Measurements from ENCODE around the gene ZFP1. TPM values are rescaled to one million over a fixed set of nuclear protein-coding genes. Genes with fewer than 3 reads are reported as not detected.
A peak's percentile ranks its signal among the peaks of the same experiment; 100 is the strongest.

ZFP1 gene
- total and polyA plus RNA-seq, 11 donors = 3.1 to 10.7 (median 5.9) TPM

GRCh38 chr16:75196836-75197235 lies 48.5 kb downstream of the ZFP1 start:
- ATAC-seq (no peak), DNase-seq (peak in 1 of 5 donors; percentile 20)
- TF ChIP-seq POLR2A (IDR thresholded peaks at IDR 0.05) (no peak), CTCF (IDR thresholded peaks at IDR 0.05) (no peak)
- no peak overlapping the region for H3K27ac ChIP-seq
- H3K36me3 ChIP-seq = no peaks in the 10 kb centered on the region
- intact Hi-C loops (cut with DNase I) = loop anchor here in 8 of 10 donors (5.0 to 10.0 kb wide), 7 partner anchors 35 to 568 kb away; partner anchors contain the start of gene TMEM170A (in 1 of the 8)
- H3K4me1 ChIP-seq = peaks cover 0 to 23% (median 0%) of the 10 kb centered on the region in 12 donors
- no peak overlapping the region for H3K4me3 ChIP-seq
- H3K9me3 ChIP-seq = no peaks in the 10 kb centered on the region
- 70 to 81% (median 77%) methylated on average over 8 to 9 of the region's 9 CpGs for WGBS, 4 donors
- H3K27me3 ChIP-seq = peaks cover 0 to 20% (median 9%) of the 10 kb centered on the region in 9 donors

GRCh38 chr16:75197522-75198134 lies 49.3 kb downstream of the ZFP1 start:
- Histone ChIP-seq H3K4me1 (peaks cover 0 to 23% (median 0%) of the 10 kb centered on the region in 12 donors), H3K9me3 (no peaks in the 10 kb centered on the region), H3K36me3 (no peaks in the 10 kb centered on the region), H3K4me3 (no peak overlapping the region), H3K27me3 (peaks cover 0 to 20% (median 9%) of the 10 kb centered on the region in 9 donors), H3K27ac (no peak overlapping the region)
- intact Hi-C loops (cut with DNase I) = loop anchor here (2.0 to 10.0 kb wide), 10 partner anchors 35 to 567 kb away; partner anchors contain the start of gene TMEM170A (in 1 of the 10)
- 51 to 61% (median 58%) methylated on average over 14 of the region's 14 CpGs for WGBS, 4 donors
- DNase-seq = peak in 1 of 5 donors; percentile 4
- no peak for ATAC-seq
- TF ChIP-seq CTCF (IDR thresholded peaks at IDR 0.05) (no peak), POLR2A (IDR thresholded peaks at IDR 0.05) (no peak)

GRCh38 chr16:75198135-75198600 lies 49.8 kb downstream of the ZFP1 start:
- peak in 2 of 4 donors; percentile 6 to 61 for ATAC-seq
- TF ChIP-seq CTCF (IDR thresholded peaks at IDR 0.05) = no peak
- TF ChIP-seq POLR2A (IDR thresholded peaks at IDR 0.05) = no peak
- Histone ChIP-seq H3K4me1 (peaks cover 0 to 23% (median 0%) of the 10 kb centered on the region in 12 donors), H3K4me3 (no peak overlapping the region), H3K27me3 (peaks cover 0 to 20% (median 9%) of the 10 kb centered on the region in 9 donors), H3K27ac (no peak overlapping the region), H3K36me3 (no peaks in the 10 kb centered on the region), H3K9me3 (no peaks in the 10 kb centered on the region)
- WGBS, 4 donors = 15 to 24% (median 23%) methylated on average over 13 to 18 of the region's 18 CpGs
- intact Hi-C loops (cut with DNase I) = loop anchor here (2.0 to 10.0 kb wide), 10 partner anchors 34 to 567 kb away; partner anchors contain the start of gene TMEM170A (in 1 of the 10)
- peak in 1 of 5 donors; percentile 69 for DNase-seq

- peaks cover 0 to 23% (median 0%) of the 10 kb centered on the region in 12 donors for H3K4me1 ChIP-seq
- intact Hi-C loops (cut with DNase I) = loop anchor here in 4 of 10 donors (5.0 kb wide), 4 partner anchors 180 to 560 kb away; no protein-coding TSS in a partner anchor
- no peak overlapping the region for H3K27ac ChIP-seq
- H3K36me3 ChIP-seq = no peaks in the 10 kb centered on the region
- 91 to 97% (median 95%) methylated on average over 13 of the region's 13 CpGs for WGBS, 4 donors
- DNase-seq (peak in 1 of 5 donors; percentile 7), ATAC-seq (no peak)
- H3K4me3 ChIP-seq = no peak overlapping the region
- no peaks in the 10 kb centered on the region for H3K9me3 ChIP-seq
- peaks cover 0 to 14% (median 9%) of the 10 kb centered on the region in 9 donors for H3K27me3 ChIP-seq
- TF ChIP-seq CTCF (IDR thresholded peaks at IDR 0.05) = no peak
Observed at GRCh38 chr16:75202069-75202590, 53.8 kb downstream of the ZFP1 start.
